ENCODE data around the gene CFI. TPM values are rescaled to one million over a fixed set of nuclear protein-coding genes. Genes with fewer than 3 reads are reported as not detected.
"Not testable (repeated sequence)": the region's sequence is repeated elsewhere in the genome, so short reads cannot be mapped to it uniquely, and the experiment has no call there.

Gene CFI
- total RNA-seq, 1 experiment from 2014 or later, result not detected

DNA sequence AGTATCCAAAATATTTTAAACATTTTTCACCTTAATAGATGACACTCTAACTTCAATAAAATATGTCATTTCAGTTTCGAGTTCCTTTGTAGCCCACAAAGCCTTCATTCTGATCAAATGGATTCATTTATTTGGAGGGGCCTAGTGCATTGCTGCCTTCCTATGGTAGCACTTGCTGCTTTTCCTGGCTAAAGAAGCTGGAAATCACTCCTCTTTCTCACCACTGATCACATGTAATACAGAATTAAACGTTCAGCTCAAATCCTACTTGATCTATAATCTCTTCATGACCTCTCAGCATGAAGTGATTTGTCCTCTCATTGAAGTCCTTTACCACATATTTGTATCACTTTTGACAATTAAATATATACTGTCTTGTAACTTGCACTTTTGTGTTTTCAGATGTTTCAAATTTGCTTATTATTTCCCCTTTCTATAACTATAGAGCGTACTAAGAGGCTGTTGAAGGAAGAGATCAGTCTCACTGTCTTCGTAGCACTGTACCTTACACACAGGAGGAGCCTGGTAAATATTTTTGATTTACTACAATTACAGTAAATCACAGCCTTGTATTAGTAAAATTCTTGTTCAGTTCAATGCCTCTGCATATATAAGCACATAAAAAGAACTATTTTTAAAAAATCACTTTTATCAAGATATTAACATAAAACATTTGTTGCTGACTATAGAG, 555 bp downstream of the CFI start:
- DNase-seq (ENCODE audit: extremely low read depth, low read depth), result no peak

GRCh38 chr4:109798866-109799265, 2.9 kb downstream of the CFI start:
- no peak for DNase-seq (ENCODE audit: extremely low read depth, low read depth)

DNA sequence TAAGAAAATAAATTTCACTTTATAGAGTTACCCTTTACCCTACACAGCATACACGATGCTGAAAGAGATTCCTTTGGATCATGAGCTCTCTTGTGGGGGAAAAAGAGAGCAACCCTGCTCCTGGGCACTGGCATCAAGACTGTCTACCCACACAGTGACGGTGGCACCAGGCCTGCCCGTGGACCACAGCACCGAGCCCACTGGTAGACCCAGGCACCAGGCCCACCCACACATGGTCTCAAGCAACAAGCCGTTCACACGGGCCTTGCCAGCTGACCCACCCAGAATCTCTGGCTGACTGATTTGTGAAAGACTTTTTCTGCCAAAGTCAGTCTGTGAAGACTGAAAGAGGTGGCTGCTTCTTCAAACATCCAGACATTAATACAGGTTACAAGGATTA, 6.7 kb downstream of the CFI start:
- no peak for DNase-seq (ENCODE audit: extremely low read depth, low read depth)

DNA sequence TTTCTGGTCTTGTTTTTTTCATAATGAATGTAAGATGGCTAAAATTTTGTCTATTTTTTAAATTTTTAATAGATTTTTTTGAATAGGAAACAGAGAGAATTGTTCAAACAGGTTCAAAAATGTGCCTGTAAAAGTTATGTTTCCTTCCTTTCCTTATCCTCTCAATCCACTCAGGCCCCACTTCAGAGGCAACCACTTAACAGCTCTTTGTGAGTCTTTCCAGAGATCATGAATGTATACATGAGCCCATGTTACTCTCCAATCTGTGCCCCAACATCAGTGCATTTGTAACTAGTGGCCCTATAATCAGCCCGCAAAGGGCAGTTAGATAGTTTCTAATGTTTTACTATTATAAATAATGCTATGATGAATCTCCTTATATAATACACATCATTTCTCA, 14.0 kb downstream of the CFI start:
- DNase-seq (ENCODE audit: extremely low read depth, low read depth), result no peak

DNA sequence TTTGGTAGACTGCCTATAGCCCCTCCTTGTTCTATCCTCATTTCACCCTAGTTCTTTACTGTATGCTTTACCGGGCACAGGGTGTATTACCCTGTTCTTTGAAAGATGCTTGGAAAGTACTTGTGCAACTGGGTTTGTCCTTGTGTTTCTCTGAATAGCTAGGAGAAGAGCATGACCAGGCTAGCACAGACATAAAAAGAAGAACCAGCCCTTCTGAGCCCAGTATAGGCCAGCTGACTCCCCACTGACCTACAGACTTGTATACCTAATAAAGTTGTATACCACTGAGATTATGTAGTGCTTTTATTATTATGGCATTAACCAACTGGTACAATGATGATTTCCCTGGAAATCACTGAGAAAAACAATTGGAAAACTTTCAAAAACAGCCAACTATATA, 15.0 kb downstream of the CFI start:
- DNase-seq (ENCODE audit: extremely low read depth, low read depth), result no peak

DNA sequence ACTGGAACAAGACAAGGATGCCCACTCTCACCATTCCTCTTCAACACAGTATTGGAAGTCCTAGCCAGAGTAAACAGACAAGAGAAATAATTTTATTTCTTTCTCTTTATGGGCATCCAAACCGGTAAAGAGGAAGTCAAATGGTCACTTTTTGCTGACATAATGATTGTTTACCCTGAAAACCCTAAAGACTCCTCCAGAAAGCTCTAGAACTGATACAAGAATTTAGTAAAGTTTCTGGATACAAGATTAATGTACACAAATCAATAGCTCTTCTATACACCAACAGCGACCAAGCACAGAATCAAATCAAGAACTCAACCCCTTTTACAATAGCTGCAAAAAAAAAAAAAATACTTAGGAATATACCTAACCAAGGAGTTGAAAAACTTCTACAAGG, 19.7 kb downstream of the CFI start:
- not testable (repeated sequence) for DNase-seq (ENCODE audit: extremely low read depth, low read depth)

- DNase-seq (ENCODE audit: extremely low read depth, low read depth), result no peak
Observed at GRCh38 chr4:109764789-109765402, 36.9 kb downstream of the CFI start.

DNA sequence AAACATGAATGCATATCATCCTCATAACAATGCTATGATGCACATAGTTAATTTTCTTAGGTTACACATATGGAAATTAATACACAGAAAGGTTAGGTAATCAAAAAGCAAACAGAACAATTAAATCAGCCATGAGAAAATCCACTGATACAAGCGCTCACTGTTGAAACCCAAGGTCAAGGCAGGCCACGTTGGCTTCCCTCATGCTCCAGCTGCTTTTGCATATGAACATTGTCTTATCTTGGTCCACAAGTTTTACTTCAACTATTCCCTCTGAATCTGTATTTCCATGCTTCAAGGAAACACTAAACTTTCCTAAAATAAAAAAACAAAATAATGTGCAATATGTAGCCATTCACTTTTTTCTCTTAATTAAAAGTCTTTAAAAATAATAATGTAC, 37.4 kb downstream of the CFI start:
- no peak for DNase-seq (ENCODE audit: extremely low read depth, low read depth)

DNA sequence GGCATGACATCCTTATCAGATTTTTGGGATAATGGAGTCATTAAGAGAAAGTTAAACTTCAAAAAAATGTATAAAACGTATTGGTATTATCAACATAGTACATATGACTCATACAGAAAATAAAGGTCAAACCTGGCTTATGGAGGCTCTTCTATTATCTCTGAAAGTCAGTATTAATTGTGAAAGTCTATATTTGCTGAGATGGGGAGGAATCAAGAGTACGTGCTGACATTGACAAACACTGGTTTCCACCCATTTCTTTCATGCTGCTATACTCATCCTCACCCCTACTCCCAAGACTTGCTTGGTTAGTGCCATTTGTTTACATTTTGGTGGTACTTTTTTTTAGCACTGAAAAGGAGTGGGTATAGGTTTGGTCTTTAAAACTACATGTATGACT, 41.1 kb downstream of the CFI start:
- no peak for DNase-seq (ENCODE audit: extremely low read depth, low read depth)

- no peak for DNase-seq (ENCODE audit: extremely low read depth, low read depth)
Observed at GRCh38 chr4:109755656-109756055, 46.1 kb downstream of the CFI start.

DNA sequence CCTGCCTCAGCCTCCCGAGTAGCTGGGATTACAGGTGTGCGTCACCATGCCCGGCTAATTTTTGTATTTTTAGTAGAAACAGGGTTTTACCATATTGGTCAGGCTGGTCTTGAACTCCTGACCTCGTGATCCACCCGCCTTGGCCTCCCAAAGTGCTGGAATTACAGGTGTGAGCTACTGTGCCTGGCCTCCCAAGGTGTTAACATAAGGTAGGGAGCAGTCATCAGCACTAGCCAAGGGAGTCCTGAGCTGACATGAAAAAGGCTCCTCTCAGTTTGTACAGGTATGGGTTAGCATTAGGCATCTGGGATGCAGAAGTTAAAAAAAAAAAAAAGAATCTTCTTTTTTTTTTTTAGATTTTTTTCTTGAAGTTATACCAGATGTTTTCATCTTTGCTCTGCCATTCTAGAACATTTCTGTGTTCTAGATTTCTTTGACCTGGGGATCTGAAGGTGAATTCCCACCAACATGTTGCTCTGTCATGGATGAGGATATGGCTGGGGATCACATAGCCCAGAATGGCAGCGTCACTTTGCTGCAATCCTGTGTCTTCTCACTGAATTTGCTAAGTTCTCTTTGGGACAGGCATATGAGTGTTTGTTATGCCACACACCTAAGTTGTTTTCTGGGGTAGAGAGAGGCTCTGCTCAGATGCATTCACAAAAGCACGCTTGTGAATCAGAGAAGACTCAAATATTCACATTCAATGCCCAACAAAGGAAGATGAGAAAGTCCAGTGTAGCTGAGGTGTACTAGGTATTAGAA, 47.5 kb downstream of the CFI start:
- no peak for DNase-seq (ENCODE audit: extremely low read depth, low read depth)

GRCh38 chr4:109752525-109752924, 49.3 kb downstream of the CFI start:
- no peak for DNase-seq (ENCODE audit: extremely low read depth, low read depth)

DNA sequence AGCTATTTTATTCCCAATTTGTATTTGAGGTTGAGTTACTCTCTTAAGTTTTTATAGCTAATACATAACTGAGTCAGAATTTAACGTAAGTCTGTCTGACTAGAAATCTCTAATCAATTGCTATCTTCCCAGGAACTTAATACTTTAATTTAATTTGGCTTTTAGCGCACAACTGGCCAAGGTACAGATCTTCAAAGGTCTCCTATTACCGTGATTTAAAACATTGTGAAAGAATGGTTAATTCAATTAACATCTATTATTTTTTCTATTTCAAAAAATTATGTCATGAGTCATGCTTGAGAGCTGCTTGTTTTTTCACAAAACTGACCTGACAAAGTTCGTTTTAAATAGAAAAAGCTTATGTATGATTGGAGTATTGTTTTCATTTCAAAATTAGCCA, 49.9 kb downstream of the CFI start:
- DNase-seq (ENCODE audit: extremely low read depth, low read depth), result no peak

GRCh38 chr4:109750652-109751244, 51.1 kb downstream of the CFI start:
- no peak for DNase-seq (ENCODE audit: extremely low read depth, low read depth)

DNA sequence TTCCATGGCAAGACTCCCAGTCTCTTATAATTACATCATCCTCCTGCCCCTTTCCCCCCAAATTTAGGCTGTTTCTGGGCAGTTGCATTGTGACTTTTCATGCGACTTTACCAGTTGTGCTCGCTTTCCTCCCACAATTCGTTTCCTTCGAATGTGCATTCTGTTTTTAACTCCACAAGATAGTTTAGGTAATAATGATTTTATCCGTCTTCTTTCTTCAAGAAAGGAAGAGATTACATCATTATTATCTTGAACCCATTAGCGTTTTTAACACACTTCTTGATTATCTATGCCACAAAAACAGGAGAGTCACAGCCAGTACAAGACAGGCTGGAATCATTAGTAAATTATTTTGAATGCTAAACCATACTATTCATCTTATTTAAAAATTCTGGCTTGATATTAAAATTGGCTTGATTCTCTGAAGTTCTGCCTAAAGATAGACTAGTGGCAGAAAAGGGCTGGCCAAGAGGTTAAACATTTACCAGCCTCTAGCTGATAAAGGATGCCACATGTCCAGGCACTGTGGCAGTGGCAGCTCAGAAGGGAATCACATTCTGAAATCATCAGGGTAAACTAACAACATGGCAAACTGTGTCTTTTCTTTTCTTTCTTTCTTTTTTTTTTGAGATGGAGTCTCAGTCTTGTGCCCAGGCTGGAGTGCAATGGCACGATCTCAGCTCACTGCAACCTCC, 52.3 kb downstream of the CFI start:
- no peak for DNase-seq (ENCODE audit: extremely low read depth, low read depth)

DNA sequence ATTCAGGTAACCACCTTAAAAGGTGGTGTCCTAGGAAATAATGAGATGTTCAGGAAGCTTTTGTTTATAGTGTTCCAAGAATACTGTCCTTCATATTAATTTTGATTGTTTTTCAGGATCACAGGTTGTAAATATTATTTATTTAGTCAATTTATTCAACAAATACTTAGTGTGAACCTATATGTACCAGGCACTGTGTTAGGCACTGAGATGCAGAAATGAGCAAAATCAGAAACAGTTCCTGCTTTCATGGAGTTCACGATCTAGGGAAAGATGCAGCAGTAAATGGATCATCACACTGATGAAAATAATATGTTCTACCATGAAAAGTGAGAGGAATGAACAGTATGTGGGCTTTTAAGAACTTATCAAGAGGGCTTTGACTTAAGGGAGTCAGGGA, 53.7 kb downstream of the CFI start:
- DNase-seq (ENCODE audit: extremely low read depth, low read depth), result no peak

GRCh38 chr4:109746728-109747127, 55.1 kb downstream of the CFI start:
- DNase-seq (ENCODE audit: extremely low read depth, low read depth), result no peak

GRCh38 chr4:109745830-109746229, 56.0 kb downstream of the CFI start:
- DNase-seq (ENCODE audit: extremely low read depth, low read depth), result no peak

DNA sequence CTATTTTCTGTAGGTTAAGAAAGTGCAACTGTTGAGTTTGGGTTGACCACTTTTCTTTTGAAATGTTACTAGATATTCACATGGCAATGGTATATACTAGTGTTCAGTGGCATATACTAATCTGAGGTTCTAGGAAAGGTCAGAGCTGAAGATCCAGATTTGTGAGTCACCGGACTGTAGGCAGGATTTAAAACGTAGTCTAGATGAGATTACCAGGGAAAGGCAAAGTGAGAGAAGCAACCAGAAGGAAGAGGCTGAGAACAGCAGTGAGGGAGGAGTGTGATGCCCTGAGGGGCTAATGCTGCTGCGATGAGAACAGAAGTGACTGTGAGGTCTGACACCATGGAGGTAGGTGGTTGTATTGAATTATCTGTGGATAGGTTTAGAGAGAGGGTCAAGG, 62.3 kb downstream of the CFI start:
- DNase-seq (ENCODE audit: extremely low read depth, low read depth), result no peak

DNA sequence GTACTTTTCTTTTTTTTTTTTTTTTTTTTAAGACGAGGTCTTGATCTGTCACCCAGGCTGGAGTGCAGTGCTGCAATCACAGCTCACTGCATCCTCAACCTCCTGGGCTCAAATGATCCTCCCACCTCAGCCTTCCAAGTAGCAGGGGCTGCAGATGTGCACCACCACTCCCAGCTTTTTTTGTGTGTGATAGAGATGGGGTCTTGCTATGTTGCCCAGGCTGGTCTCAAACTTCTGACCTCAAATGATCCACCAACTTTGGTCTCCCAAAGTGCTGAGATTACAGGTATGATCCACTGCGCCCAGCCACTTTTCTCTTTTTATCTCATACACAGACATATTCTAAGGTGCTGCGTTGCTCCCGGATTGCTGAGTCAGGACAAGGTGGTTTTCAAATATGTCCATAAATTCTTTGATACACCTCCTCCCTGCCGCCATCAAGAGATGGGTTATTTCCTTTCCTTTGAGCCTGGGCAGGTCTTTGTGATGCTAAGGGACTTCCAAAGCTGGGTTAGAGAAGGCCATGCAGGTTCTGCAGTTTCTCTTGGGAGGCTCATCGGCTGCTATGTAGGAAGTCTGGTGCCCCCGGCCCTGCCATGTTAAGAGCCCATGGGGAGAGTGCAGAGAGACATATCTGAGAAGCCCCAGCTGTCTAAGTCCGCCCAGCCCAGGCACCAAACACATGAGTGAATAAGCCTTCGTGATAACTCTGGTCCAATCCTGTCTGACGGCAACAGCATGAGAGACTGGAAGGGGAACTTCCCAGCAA, 63.5 kb downstream of the CFI start:
- no peak for DNase-seq (ENCODE audit: extremely low read depth, low read depth)

Measured in NCI-H460 (cell line).